AG04450 (cell line): Measurements from ENCODE around the gene SLC6A5. TPM values are rescaled to one million over a fixed set of nuclear protein-coding genes. Genes with fewer than 3 reads are reported as not detected.

Experiments used
- CTCF ChIA-PET: fragments of 300-600, 350-600 bp; formaldehyde crosslinking; extraction: SDS; loops from one replicate; lab custom pipeline; 2022; ENCODE audit warnings: antibody characterized with exemption, inconsistent platforms; lab: Charles Lee
- POLR2A ChIA-PET: fragments of 350-600 bp; formaldehyde crosslinking; extraction: SDS; loops from one replicate; lab custom pipeline; 2021; ENCODE audit warnings: antibody characterized with exemption, inconsistent platforms; lab: Yijun Ruan, JAX
- DNase-seq: peaks from one replicate; pipeline ENCODE4 v3.0.0-alpha.2; 2011; ENCODE audit warnings: low read depth, low spot score
- H3K27ac ChIP-seq: one replicate; pipeline ENCODE4 v1.5.1; 2012; ENCODE audit warnings: low read depth, low read length, control low read depth
- H3K27me3 ChIP-seq: one replicate; pipeline ENCODE4 v1.6.0; 2012; ENCODE audit warnings: low read length; ENCODE audit not compliant: control insufficient read depth, insufficient read depth
- H3K4me3 ChIP-seq: 2 replicates; pipeline ENCODE4 v1.5.1; 2011; ENCODE audit warnings: mild to moderate bottlenecking, low read depth, low read length, control low read depth
- H3K9me3 ChIP-seq: 2 replicates; pipeline ENCODE4 v1.5.1; 2012; ENCODE audit warnings: low read length; ENCODE audit not compliant: control insufficient read depth, insufficient read depth
- CTCF ChIP-seq: IDR thresholded peaks from 2 replicates; pipeline ENCODE4 v1.5.1; 2011; ENCODE audit warnings: low read depth, low read length, control low read depth, inconsistent platforms
- polyA plus RNA-seq: library from polyadenylated mRNA; depleted of rRNA; stranded (reverse); fragments of >200 nt; gene quantifications from 2 replicates; pipeline ENCODE4 v1.2.3, GENCODE V29; 2011

SLC6A5 gene
- polyA plus RNA-seq, 1 experiment, result not detected

DNA sequence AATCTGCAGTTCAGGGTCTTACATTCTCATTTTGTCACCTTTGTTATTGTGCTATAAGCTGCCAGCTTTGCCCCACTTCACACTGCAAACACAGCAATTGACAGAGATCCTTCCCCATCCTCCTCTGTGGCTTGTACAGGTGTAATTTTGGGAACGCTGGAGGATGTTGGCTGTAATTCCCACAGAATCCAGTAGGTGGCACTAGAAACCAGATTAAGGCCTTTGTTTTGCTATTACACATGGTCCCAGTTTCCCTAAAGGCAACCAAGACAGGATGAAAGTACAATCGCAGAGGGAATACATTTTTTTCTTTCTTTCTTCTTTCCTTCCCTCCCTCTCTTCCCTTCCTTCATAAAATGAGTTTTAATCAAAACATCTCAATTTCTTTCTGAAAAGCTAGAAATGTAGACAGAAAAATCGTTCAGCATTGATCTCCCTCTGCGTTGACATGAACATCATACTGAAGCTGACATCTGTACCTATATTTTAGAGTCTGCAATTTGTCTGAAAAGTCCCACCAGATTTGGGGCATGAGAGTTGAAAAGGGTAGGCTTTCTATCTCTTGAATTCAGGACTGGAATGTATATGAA is 48.7 kb downstream of the SLC6A5 start:
- CTCF ChIA-PET, result interaction anchor here (0.5 to 2.9 kb wide), 11 partner anchors 9 to 1660 kb away, joined by 3 to 18 read pairs (median 4); no protein-coding TSS in a partner anchor
- H3K27me3 ChIP-seq, result no peaks in the 10 kb centered on the region
- peak; percentile 4 for DNase-seq
- no peaks in the 10 kb centered on the region for H3K9me3 ChIP-seq
- no peak overlapping the region for H3K4me3 ChIP-seq
- TF ChIP-seq CTCF, result peak; percentile 89
- no peak overlapping the region for H3K27ac ChIP-seq
- POLR2A ChIA-PET, result no interaction called here

DNA sequence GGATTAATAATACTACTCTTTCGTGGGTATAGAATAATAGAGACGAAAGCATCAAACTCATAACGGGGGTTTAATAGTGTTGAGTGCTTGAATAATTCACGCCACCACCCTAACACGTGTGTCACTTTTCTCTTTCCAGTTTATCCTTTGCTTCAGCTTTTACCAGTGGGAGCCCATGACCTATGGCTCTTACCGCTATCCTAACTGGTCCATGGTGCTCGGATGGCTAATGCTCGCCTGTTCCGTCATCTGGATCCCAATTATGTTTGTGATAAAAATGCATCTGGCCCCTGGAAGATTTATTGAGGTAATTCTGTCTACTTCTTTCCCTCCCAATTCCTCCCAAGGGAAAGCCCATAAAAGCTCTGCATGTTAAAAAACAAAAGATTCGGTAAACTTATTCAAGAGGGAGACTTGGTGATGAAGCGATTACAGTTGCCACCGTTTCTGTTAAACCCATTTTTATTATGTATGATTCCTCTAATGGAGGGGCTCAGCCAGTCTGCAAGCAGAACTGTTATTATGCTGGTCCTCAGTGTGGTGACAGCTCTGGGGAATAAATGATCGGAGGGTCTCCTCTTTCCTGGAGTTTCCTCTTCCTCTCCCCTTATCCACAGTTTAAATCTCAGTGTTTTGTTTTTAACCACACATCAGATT is 52.9 kb downstream of the SLC6A5 start:
- no peak for DNase-seq
- no peak overlapping the region for H3K27ac ChIP-seq
- H3K9me3 ChIP-seq, result no peaks in the 10 kb centered on the region
- H3K27me3 ChIP-seq, result peaks cover 2% of the 10 kb centered on the region
- CTCF ChIA-PET, result no interaction called here
- POLR2A ChIA-PET, result no interaction called here
- H3K4me3 ChIP-seq, result no peak overlapping the region
- no peak for TF ChIP-seq CTCF

DNA sequence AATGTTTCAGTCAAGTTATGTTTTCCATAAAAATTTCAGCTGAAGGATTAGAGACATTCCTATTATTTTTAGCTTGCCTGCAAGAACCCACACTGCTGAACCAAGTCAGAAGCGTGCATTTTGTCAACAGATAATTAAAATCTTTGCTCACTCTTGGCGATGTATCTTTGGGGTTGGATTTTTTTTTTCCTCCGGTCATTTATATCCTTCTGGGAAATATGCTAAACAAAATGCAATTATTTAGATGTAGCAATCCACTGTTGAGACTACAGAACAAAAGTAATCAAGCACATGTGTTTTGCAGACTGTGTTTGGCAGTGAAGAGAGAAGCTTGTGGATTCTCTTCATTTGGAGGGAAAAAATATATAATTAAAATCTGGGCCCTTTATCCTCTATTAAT is 54.6 kb downstream of the SLC6A5 start:
- no peak for TF ChIP-seq CTCF
- Histone ChIP-seq H3K9me3 (no peaks in the 10 kb centered on the region), H3K27ac (no peak overlapping the region), H3K4me3 (no peak overlapping the region), H3K27me3 (peaks cover 2% of the 10 kb centered on the region)
- ChIA-PET POLR2A (no interaction called here), CTCF (no interaction called here)
- no peak for DNase-seq

DNA sequence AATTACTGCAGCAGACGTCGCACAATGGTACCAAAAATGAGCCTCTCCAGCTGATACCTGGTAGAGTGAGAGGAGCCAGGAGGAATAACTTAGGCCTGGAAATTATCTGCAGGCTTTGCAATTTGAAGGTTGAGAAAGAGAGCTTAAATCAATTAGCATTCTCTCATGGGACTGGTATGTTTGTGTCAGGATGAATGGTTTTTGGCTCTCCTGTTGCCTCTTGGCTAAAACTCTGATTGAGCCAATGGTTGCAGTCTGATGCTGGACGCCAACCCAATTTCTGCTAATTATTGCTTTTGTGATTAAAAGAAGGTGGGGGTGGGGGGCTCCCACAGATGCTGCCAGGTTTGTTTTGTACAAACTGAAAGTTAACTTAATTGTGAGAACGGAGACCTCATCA is 57.5 kb downstream of the SLC6A5 start:
- CTCF ChIA-PET, result interaction anchor here (1.6 to 2.4 kb wide), 2 partner anchors 9 to 47 kb away, joined by 3 to 12 read pairs; no protein-coding TSS in a partner anchor
- Histone ChIP-seq H3K4me3 (no peak overlapping the region), H3K27me3 (peaks cover 2% of the 10 kb centered on the region), H3K27ac (no peak overlapping the region), H3K9me3 (no peaks in the 10 kb centered on the region)
- no peak for TF ChIP-seq CTCF
- POLR2A ChIA-PET, result no interaction called here
- no peak for DNase-seq

DNA sequence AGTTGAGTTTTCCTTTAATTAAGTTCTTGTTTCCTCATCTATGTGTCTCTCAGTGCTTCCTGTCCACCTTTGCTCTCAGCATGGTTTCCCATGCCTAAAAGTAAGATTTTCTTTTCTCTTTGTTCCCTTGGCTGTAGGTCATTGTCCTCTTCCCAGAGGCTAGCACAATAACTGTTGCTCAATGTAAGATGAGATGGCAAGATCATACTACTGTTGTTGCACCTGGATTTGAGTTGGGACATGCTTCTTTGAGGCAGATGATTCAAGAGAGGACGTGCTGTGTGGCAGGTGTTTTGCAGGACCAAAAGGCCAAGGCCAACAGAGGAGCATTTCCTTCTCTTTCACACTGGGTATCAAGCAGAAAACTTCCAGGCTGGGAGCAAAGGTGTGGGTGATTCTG is 58.7 kb downstream of the SLC6A5 start:
- no peak for TF ChIP-seq CTCF
- Histone ChIP-seq H3K27me3 (peaks cover 2% of the 10 kb centered on the region), H3K27ac (no peak overlapping the region), H3K9me3 (no peaks in the 10 kb centered on the region), H3K4me3 (no peak overlapping the region)
- ChIA-PET POLR2A (no interaction called here), CTCF (no interaction called here)
- no peak for DNase-seq
